GM12801 (cell line): ENCODE measurements around the gene DNAJC1.

Experiments
- CTCF ChIP-seq: IDR thresholded peaks from one replicate; pipeline ENCODE4 v1.5.1; 2011; ENCODE audit warnings: control low read depth; ENCODE audit not compliant: insufficient read length; ENCODE audit errors: extremely low read depth

Gene DNAJC1

DNA sequence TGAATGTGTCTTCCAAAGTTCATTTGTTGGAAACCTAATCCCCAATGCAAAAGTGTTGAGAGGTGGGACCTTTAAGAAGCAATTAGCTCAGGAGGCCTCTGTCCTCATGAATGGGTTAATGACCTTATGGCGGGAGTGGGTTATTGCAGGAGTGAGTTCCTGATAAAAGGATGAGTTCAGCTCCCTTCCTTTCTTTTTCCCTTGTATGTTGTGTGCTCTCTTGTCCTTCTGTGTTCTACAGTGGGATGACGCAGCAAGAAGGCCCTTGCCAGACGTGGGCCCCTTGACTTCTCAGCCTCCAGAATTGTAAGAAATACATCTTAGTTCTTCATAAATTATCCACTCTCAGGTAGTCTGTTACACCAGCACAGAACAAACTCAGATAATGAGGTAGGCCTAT lies 206.0 kb downstream of the DNAJC1 start:
- TF ChIP-seq CTCF: no peak

GRCh38 chr10:21791276-21791675 lies 212.3 kb downstream of the DNAJC1 start:
- TF ChIP-seq CTCF: no peak

- no peak for TF ChIP-seq CTCF
These were observed 226.6 kb downstream of the DNAJC1 start for GRCh38 chr10:21776883-21777282.

DNA sequence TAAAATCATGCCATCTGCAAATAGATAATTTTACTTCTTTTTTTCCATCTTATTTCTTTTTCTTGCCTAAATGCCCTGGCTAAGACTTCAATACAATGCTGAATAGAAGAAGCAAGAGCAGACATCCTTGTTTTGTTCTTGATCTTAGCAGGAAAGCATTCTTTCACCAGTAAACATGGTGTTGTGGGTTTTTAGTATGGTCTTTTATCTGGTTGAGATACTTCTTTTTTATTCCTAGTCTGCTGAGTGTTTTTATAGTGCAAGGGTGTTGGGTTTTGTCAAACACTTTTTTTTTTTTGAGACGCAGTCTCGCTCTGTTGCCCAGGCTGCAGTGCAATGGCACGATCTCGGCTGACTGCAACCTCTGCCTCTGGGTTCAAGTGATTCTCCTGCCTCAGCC lies 232.3 kb downstream of the DNAJC1 start:
- no peak for TF ChIP-seq CTCF

DNA sequence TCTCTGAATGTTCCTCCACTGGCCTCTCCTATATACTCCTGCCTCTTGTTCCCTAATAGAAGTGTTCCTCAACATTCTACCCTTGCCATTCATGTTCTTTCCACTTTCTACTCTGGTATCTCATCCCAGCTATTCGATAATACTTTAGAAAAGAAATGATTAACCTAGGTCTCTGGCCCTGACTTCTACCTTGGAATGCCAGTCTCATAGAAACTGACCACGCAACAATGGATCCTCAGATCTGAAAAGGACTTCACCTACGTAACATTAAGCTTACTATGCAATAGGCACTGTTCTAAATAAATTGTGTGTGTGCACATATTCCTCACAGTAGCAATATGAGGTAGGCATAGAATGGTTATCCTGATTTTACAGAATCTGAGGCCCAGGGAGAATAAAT lies 234.5 kb downstream of the DNAJC1 start:
- TF ChIP-seq CTCF: no peak

DNA sequence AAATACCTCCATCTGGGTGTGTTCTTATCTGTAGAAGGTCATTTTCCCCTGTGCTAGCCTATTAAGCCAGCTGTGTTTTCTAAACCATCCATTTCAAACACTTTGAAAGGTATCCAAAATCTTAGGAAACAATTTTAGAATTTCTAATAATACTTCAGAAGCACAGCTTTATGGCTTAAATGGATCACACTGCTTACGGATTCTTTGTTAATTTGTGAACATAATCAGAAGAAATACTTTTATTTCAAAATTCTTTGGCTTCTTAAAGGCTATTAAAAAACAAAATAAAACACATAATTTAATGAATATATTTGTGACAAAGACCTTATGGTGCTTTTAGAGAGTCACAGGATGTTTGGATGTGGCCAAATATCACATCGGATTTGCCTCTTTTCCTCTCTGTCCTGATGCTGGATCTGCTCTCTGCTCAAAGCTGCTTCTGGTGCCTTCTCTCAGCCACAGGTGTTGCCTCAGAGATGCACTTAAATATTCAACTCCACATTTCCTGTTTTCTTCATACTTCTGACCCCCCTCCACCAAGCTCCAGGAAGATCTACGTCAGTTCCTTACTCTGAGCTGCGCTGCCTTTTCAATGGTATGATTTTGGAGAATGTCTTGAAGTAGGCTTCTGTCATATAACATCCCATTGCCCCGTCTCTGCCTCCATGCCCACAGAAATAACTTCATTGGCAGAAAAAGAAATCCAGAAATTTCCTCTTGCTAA lies 238.9 kb downstream of the DNAJC1 start:
- no peak for TF ChIP-seq CTCF

DNA sequence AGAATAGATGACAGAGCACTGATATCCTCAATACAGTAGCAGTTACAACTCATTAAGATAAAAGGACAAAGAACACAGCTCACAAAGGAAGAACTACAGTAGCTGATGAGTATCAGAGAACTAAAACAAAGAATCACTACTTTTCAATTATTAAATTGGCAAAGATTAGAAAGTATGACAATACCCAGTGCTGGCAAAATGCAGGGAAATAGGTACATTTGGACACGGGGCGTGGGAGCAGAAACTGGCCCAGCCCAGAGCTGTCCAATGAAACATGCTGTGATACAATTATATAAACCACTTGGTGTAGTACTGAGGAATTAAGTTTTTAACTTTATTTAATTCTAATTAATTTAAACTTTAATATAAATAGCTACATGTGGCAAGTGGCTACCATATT lies 243.2 kb downstream of the DNAJC1 start:
- no peak for TF ChIP-seq CTCF
